NCI-H146 (cell line): ENCODE data around the gene ADGRE3.
"Not testable (repeated sequence)": the region's sequence is repeated elsewhere in the genome, so short reads cannot be mapped to it uniquely, and the experiment has no call there.

Source experiments
- DNase-seq: peaks from one replicate; lab custom pipeline; 2025; lab: John Stamatoyannopoulos, UW

Gene ADGRE3

DNA sequence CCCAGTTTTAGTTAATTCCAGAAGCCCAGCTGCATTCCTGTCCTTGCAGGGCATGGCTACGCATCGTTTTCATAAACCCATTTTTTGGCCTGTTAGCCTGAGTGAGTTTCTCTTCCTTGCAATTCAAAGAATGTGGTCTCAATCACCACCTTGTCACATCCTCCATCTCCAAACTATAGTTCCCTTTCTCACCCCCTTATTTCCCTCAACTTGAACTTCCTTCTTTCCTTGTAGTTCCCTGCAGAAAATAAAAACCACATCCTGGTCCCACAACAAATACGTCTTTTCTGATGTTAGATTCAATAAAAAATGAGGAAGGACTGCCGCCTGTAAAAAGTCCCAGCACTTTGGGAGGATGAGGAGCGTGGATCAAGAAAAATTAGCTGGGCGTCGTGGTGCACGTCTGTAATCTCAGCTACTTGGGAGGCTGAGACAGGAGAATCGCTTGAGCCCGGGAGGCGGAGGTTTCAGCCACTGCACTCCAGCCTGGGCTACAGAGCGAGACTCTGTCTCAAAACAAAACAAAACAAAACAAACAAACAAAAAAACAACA, 13.2 kb downstream of the ADGRE3 start:
- no peak for DNase-seq

GRCh38 chr19:14659874-14660489, 14.7 kb downstream of the ADGRE3 start:
- DNase-seq: no peak

DNA sequence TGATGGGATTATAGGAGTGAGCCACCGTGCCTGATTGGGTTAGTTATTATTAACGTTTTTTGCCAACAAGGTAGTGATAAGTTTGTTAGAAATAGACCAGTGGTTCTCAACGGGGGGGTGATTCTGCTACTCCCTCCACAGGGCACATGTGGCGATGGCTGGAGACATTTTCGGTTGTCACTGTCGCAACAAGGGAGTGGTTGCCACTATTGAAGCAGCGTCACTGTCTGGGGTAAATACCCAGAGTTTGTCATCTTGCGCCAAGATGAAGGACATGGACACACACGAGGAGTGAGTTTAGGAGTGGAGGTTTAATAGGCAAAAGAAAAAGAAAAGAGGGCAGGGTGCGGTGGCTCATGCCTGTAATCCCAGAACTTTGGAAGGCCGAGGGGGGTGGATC, 18.9 kb downstream of the ADGRE3 start:
- DNase-seq: no peak

GRCh38 chr19:14654786-14655560, 19.7 kb downstream of the ADGRE3 start:
- DNase-seq: no peak

- no peak for DNase-seq
Observed at GRCh38 chr19:14650161-14650560, 24.5 kb downstream of the ADGRE3 start.

DNA sequence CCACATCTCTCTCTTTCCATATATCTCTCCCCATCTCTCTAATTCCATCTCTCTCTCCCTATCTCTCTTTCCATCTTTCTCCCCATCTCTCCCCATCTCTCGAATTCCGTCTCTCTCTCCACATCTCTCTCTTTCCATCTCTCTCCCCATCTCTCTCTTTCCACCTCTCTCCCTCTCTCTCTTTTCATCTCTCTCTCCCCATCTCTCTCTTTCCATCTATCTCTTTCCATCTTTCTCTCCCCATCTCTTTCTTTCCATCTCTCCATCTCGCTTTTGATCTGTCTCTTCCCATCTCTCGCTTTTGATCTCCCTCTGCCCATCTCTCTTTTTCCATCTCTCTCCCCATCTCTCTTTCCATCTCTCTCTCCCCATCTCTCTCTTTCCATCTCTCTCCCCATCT, 25.6 kb downstream of the ADGRE3 start:
- DNase-seq: no peak

- DNase-seq: no peak
Observed at GRCh38 chr19:14648506-14648905, 26.1 kb downstream of the ADGRE3 start.

DNA sequence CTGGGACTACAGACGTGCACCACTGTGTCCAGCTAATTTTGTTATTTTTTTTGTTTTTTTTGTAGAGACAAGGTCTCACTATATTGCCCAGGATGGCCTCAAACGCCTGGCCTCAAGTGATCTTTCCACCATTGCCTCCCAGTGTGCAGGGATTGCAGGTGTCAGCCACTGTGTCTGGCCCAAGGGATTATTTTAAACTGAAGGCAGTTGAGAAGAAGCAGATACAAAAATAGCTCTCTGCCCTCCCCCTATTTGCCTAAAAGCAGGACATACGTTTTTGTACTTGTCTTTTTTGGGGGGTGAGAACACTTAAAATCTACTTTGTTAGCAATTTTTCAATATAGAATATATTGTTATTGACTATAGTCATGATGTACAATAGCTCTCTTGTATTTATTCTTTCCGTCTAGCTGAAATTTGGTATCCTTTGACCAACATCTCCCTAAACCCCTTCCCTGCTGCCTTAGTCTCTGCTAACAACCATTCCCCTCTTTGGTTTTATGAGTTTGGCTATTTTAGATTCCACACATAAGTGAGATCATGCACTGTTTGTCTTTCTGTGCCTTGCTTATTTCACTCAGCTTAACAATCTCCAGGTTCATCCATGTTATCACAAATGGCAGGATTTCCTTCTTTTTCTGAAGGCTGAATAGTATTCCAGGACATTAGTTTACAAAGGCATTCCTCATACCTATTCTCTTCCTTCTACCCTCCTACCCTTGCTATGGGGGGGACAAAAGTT, 34.9 kb downstream of the ADGRE3 start:
- no peak for DNase-seq

DNA sequence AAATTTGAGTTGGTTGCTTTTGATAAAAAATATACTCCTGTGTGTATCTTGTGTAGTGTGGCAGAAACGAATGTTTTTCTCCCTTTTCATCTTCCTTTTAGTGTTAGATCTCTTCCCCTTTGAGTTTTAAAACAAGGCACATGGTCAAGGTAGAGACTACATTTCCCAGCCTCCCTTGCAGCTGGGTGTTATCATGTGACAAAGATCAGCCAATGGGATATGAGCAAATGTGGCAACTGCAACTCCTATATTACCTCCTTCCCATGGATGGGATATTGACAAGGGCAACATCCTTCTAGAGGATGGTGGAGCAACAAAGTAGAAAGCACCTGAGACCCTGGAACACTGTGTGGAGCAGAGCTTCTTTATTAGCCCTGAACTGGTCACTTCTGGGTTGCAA, 42.4 kb downstream of the ADGRE3 start:
- no peak for DNase-seq

GRCh38 chr19:14629557-14629956, 45.1 kb downstream of the ADGRE3 start:
- DNase-seq: no peak

DNA sequence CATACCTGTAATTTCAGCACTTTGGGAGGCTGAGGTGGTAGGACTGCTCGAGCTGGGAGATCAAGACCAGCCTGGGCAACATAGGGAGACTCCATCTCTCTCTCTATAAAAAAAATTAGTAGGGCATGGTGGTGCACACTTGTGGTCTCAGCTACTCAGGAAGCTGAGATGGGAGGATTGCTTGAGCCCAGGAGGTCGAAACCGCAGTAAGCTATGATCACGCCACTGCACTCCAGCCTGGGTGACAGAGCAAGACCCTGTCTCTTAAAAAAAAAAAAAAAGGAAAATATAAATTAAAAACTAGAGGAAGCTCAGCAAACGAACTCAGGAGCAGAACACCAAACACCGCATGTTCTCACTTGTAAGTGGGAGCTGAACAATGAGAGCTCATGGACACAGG, 50.2 kb downstream of the ADGRE3 start:
- DNase-seq: not testable (repeated sequence)

DNA sequence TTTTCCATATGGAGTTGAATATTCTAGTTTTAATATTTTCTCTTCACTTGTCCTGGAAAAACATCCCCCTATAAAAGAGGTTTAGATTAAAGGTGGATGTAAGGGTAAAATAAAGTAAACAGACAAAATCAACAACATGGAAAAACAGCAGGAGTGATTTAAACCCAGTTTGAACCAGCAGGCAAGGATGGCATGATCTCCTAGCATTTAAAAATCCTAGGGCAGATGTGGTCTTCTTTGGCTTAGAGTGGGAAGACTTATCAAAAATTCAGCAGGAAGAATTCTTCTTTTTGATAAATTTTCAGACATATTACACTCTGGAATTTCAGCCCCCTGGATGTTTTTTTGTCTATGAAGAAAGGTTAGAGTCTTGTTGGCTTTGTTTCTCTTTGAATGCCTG, 55.2 kb downstream of the ADGRE3 start:
- DNase-seq: no peak

- no peak for DNase-seq
Observed at GRCh38 chr19:14616407-14616806, 58.2 kb downstream of the ADGRE3 start.

- no peak for DNase-seq
Observed at GRCh38 chr19:14615623-14616022, 59.0 kb downstream of the ADGRE3 start.

DNA sequence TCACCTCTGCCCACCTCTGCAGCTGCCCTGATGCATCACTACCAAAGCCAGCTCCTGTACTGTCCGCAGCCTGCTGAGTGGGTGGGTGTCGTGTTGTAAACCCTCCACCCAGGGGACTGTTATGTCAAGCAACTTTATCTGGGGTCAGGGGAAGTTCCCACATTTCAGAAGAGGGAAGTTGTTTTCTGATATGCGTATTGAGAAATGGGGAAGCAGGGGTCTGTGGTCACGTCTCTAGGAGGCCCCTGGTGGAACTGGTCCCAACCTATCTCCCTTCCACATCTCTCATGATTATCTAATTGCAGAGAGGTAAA, 60.6 kb downstream of the ADGRE3 start:
- no peak for DNase-seq

GRCh38 chr19:14613399-14614098, 61.1 kb downstream of the ADGRE3 start:
- DNase-seq: not testable (repeated sequence)

DNA sequence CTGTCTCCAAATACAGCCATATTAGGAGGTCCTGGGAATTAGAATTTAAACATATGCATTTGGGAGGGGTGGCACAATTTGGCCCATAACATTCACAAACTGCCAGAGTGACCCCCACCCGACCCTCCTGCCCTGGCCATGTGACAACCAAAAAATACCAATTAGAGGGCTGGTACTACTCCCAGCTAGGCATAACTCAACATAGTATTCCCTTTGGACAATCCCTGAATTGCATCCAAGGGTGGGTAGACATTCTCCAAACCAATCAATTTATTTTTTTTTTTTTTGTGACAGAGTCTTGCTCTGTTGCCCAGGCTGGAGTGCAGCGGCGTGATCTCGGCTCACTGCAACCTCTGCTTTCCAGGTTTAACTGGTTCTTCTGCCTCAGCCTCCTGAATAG, 62.0 kb downstream of the ADGRE3 start:
- DNase-seq: no peak

DNA sequence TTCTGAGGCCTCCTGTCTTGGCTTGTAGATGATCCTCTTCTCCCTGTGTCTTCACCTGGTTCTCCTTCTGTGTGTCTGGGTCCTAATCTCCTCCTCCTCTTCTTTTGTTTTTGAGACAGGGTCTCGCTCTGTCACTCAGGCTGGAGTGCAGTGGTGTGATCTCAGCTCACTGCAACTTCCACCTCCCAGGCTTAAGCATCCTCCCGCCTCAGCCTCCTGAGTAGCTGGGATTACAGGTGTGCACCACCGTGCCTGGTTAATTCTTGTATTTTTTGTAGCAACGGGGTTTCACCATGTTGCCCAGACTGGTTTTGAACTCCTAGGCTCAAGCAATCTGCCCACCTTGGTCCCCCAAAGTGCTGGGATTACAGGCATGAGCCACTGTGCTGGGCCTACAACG, 62.4 kb downstream of the ADGRE3 start:
- DNase-seq: not testable (repeated sequence)

- DNase-seq: no peak
Observed at GRCh38 chr19:14611051-14611450, 63.6 kb downstream of the ADGRE3 start.

- DNase-seq: no peak
Observed at GRCh38 chr19:14606627-14607026, 68.0 kb downstream of the ADGRE3 start.

GRCh38 chr19:14603990-14604387, 70.7 kb downstream of the ADGRE3 start:
- no peak for DNase-seq

DNA sequence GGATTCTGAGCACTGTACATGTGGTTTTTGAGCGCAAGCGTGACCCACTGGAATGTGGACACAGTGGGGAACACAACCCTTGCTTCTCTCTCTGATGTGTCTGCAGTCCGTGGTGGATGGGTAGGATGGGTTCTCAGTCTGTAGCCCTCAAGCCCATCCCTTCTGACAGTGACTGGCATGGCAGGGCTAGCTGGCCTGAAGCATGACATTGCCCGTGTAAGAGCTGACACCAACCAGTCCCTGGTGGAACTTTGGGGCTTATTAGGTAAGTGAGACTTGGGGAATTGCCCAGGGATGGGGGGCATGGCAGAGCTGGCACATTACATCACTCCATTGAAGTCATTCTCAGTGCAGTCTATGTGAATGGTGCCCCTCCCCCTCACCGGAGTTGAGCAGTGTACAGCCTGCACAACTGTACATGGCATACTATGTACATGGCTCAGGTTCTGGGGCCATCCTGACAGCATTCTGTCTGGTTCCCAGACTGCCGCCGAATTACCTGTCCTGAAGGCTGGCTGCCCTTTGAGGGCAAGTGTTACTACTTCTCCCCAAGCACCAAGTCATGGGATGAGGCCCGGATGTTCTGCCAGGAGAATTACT, 75.0 kb downstream of the ADGRE3 start:
- DNase-seq: no peak
